Gastrocnemius medialis (tissue), 4 donors: ENCODE measurements around the gene HSCB.
A peak's percentile ranks its signal among the peaks of the same experiment; 100 is the strongest.

Experiments used
- CTCF ChIP-seq, 5 experiments: fragments of 450-650 bp in 3 of 5; fragments of 200-600 bp in 2 of 5; sonication (generic) in 2 of 5; IDR thresholded peaks in 4 of 5; conservative IDR thresholded peaks in 1 of 5; 1 replicate in 4 of 5; 2 replicates in 1 of 5; pipeline ENCODE4 v1.5.1; 2016 to 2019; ENCODE audit warnings: antibody characterized with exemption in 5 of 5, mild to moderate bottlenecking in 3 of 5, moderate library complexity in 3 of 5
- POLR2A ChIP-seq, 2 donors: fragments of 450-650 bp; IDR thresholded peaks; one replicate each; pipeline ENCODE4 v1.6.1; 2017; ENCODE audit warnings: antibody characterized with exemption in 2 of 2, mild to moderate bottlenecking in 2 of 2, moderate library complexity in 2 of 2

DNA sequence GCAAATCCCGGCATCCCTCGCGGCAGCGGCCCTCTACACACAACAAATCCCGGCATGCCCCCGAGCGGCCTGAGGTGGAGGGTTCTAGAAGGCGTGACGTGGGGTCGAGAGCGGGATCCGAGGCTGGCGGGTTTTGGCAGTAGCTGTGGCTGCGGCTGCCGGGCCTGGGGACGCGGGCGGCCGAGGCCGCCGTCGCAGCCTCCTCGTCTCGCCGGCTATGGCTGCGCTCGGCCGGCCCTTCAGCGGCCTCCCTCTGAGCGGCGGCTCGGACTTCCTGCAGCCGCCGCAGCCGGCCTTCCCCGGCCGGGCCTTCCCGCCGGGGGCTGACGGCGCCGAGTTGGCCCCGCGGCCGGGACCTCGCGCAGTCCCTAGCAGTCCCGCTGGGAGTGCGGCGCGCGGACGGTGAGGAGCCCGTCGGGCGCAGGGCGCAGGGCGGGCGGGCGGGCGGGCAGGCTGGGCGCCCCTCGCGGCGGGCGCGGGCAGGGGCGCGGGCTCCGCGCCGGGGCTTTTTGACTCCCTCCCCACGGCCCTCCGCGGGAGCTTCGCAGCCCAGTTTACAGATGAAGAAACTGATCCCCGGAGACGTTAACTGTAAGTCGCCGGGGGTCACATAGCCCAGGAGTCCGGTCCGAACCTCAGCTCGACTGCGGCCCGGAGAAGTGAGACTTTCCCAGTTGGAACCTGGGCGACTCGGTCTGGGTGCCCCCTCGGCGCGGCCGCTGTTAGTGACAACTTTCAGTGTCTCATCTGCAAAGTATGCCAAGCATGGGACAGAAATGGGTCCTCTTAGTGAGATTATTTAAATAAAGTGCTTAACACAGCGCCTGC is 31.0 kb downstream of the HSCB start, which contains the start of gene CCDC117:
- peak in 4 of 5 experiments; percentile 29 to 70 (median 60) for TF ChIP-seq CTCF (IDR thresholded peaks at IDR 0.05 in 4 of 5, conservative IDR thresholded peaks at IDR 0.05 in 1 of 5)
- TF ChIP-seq POLR2A (IDR thresholded peaks at IDR 0.05) = peak; percentile 88 to 93
